Heart right ventricle (tissue), 16 donors: ENCODE measurements around the gene SLIRP. TPM values are rescaled to one million over a fixed set of nuclear protein-coding genes. Genes with fewer than 3 reads are reported as not detected.

Experiments
- ATAC-seq, 8 donors: fragments of 200-7000 bp; cut with Tn5 transposase; one replicate each; pipeline ENCODE4 v1.9.1; 2020; ENCODE audit warnings: mild to moderate bottlenecking in 8 of 8, moderate library complexity in 8 of 8, moderate number of reproducible peaks in 1 of 8
- DNase-seq, 2 donors: peaks; one replicate each; pipeline ENCODE4 v3.0.0-alpha.2; 2020
- H3K27ac ChIP-seq, 10 donors: fragments of 200-600 bp; sonication (generic) in 2 of 10; one replicate each; pipeline versions ENCODE4 v1.5.0 to v1.8.0; 2020 to 2022; ENCODE audit warnings: mild to moderate bottlenecking in 3 of 10
- H3K27me3 ChIP-seq, 7 donors: fragments of 200-600 bp; one replicate each; pipeline ENCODE4 v1.8.0; 2021 to 2022; ENCODE audit warnings: mild to moderate bottlenecking in 2 of 7
- H3K36me3 ChIP-seq, 9 donors: fragments of 200-600 bp; sonication (generic) in 1 of 9; one replicate each; pipeline versions ENCODE4 v1.5.0 to v1.8.0; 2020 to 2022; ENCODE audit warnings: mild to moderate bottlenecking in 2 of 9
- H3K4me1 ChIP-seq, 9 donors: fragments of 200-600 bp; sonication (generic) in 1 of 9; one replicate each; pipeline versions ENCODE4 v1.5.0 to v1.8.0; 2020 to 2022; ENCODE audit warnings: mild to moderate bottlenecking in 4 of 9
- H3K4me3 ChIP-seq, 10 donors: fragments of 200-600 bp; sonication (generic) in 2 of 10; one replicate each; pipeline versions ENCODE4 v1.5.0 to v1.8.0; 2020 to 2022; ENCODE audit warnings: mild to moderate bottlenecking in 7 of 10, moderate library complexity in 2 of 10
- H3K9me3 ChIP-seq, 11 donors: fragments of 200-600 bp in 10 of 11; sonication (generic) in 2 of 11; one replicate each; pipeline versions ENCODE4 v1.5.0 to v1.8.0; 2013 to 2022; ENCODE audit warnings: mild to moderate bottlenecking in 2 of 11, control low read depth in 1 of 11, moderate library complexity in 1 of 11
- WGBS, 2 donors: extraction: QIAGEN DNeasy Blood & Tissue Kit; methylation state at CpG; one replicate each; pipeline ENCODE4 v1.1.7; 2013; ENCODE audit warnings: inconsistent platforms in 1 of 2; 5-methylcytosine and 5-hydroxymethylcytosine counted together
- intact Hi-C, 10 donors: fragments of 100-400 bp; cut with DNase I; formaldehyde crosslinking; loops; one replicate each; pipeline versions ENCODE4 v1.11.1 to v1.14.2; 2022
- polyA plus RNA-seq, 2 donors: library from polyadenylated mRNA; stranded (reverse); fragments of 200-250 nt; gene quantifications; one replicate each; pipeline ENCODE4 v1.2.3, GENCODE V29; 2013
- total RNA-seq, 10 donors: library from RNA; stranded (reverse); fragmentation: NEBNext Ultra II Directional in 3 of 10; extraction: Animal tissue kit (Norgen Biotek cat#: 25700) in 3 of 10; gene quantifications; one replicate each; pipeline versions ENCODE4 v1.2.1 to v1.2.4, GENCODE V29; 2021 to 2023
- TF ChIP-seq, protein P1 (sequence below), 9 donors: fragments of 200-600 bp; sonication (generic) in 2 of 9; IDR thresholded peaks; one replicate each; pipeline versions ENCODE4 v1.5.0 to v1.8.0; 2021 to 2022; ENCODE audit warnings: antibody characterized with exemption in 9 of 9, mild to moderate bottlenecking in 5 of 9, moderate library complexity in 1 of 9
- donor health status: Arrhythmogenic right ventricular cardiomyopathy.
- donor health status: ischemic (EF 13 %, LVEDD 7.1; RV severe dilation, severe dysfunction).
- donor health status: healthy with polysubstance abuse.
- donor health status: DM: no; HTN: yes; CAD: no.
- donor health status: DM: no; HTN: no; CAD: no.
- donor health status: ischemic (EF 25% LVEDD 6.9; RV normal size, moderate dysfunction).
- donor health status: ischemic (EF 25% LVEDD 5.7; RV mildly dilated, moderate dysfunction).
- donor health status: healthy.
- donor health status: DM: yes; HTN: yes; CAD: no.
- donor health status: Ischemic cardiomyopathy.
- donor health status: ischemic (EF 35%, LVEDD 5.7; RV mildly dilated, moderate dysfunction).
- donor health status: nonischemic (EF 11% LVEDD 7.7; RV severe dilation, severe dysfunction).
- donor health status: DM: yes; HTN: yes; CAD: no.
- donor health status: PGD.
- donor health status: ischemic (EF 29% LVEDD 5.4; RV normal size, mild dysfunction).
- donor health status: nonischemic (EF 23%, LVEDD 6.1; RV moderate dilation, normal function).

SLIRP gene
- total and polyA plus RNA-seq, 12 donors: 132 to 1,352 (median 165) TPM

DNA sequence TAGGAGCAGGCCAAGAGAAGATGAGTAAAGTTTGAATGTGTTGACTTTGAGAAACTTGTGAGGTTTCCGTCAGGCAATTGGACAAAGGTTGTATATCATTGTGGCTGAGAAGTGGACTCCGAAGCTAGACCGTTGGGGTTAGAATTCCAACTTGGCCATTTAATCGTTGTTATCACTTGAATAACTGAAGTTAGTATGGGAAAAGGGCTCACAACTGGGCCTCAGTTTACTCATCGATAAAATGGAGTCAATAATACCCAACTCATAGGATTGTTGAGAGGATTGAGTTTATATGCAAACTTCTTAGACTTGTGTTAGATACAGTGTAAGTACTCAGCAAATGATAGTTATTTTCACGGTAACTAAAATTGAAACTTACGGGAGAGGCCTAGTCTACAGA, 846 bp downstream of the SLIRP start:
- Histone ChIP-seq H3K27ac (peak overlapping the region in 3 of 10 donors; percentile 62 to 86 (median 74)), H3K4me3 (peak overlapping the region; percentile 70 to 99 (median 92)), H3K36me3 (peaks cover 0 to 59% (median 17%) of the 10 kb centered on the region in 9 donors), H3K4me1 (peaks cover 3 to 41% (median 30%) of the 10 kb centered on the region in 9 donors), H3K9me3 (no peaks in the 10 kb centered on the region), H3K27me3 (no peaks in the 10 kb centered on the region)
- WGBS, 2 donors: 13 to 20% methylated on average over 7 of the region's 7 CpGs
- intact Hi-C loops: loop anchor here in 7 of 10 donors (2.0 to 10.0 kb wide), 6 partner anchors 51 to 254 kb away; partner anchors contain the start of genes AHSA1 (in 5 of the 7), VIPAS39 (in 5 of the 7) and SNW1 (in 1 of the 7)
- no peak for DNase-seq
- no peak for ATAC-seq
- TF ChIP-seq, protein P1, sequence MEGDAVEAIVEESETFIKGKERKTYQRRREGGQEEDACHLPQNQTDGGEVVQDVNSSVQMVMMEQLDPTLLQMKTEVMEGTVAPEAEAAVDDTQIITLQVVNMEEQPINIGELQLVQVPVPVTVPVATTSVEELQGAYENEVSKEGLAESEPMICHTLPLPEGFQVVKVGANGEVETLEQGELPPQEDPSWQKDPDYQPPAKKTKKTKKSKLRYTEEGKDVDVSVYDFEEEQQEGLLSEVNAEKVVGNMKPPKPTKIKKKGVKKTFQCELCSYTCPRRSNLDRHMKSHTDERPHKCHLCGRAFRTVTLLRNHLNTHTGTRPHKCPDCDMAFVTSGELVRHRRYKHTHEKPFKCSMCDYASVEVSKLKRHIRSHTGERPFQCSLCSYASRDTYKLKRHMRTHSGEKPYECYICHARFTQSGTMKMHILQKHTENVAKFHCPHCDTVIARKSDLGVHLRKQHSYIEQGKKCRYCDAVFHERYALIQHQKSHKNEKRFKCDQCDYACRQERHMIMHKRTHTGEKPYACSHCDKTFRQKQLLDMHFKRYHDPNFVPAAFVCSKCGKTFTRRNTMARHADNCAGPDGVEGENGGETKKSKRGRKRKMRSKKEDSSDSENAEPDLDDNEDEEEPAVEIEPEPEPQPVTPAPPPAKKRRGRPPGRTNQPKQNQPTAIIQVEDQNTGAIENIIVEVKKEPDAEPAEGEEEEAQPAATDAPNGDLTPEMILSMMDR (IDR thresholded peaks at IDR 0.05): no peak

DNA sequence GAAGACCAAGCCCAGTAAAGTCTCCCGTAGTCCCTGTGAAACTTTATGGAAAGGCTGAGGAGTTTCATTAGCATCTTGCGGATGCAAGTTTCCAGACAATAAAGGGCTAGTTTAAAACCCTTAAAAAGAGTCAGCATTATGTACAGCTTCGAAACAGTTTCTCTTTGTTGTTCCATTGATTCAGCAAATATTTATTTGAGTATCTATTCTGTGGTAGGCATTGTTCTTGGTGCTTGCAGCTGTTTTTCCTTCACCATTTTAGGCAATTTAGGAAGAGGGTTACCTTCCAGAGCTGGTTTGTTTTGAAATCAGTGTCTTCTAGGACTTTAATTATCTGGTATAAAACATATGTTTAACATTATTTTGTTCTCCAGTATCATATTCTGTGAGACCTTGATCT, 1.5 kb downstream of the SLIRP start:
- Histone ChIP-seq H3K36me3 (peaks cover 0 to 59% (median 13%) of the 10 kb centered on the region in 9 donors), H3K27ac (no peak overlapping the region), H3K9me3 (no peaks in the 10 kb centered on the region), H3K4me1 (peaks cover 3 to 41% (median 30%) of the 10 kb centered on the region in 9 donors), H3K4me3 (peak overlapping the region in 4 of 10 donors; percentile 70 to 92 (median 88)), H3K27me3 (no peaks in the 10 kb centered on the region)
- WGBS, 2 donors: 76 to 83% methylated on average over 3 of the region's 3 CpGs
- intact Hi-C loops: loop anchor here in 7 of 10 donors (2.0 to 10.0 kb wide), 6 partner anchors 51 to 255 kb away; partner anchors contain the start of genes AHSA1 (in 5 of the 7), VIPAS39 (in 5 of the 7) and SNW1 (in 1 of the 7)
- no peak for DNase-seq
- no peak for ATAC-seq
- TF ChIP-seq, protein P1 (IDR thresholded peaks at IDR 0.05): no peak

DNA sequence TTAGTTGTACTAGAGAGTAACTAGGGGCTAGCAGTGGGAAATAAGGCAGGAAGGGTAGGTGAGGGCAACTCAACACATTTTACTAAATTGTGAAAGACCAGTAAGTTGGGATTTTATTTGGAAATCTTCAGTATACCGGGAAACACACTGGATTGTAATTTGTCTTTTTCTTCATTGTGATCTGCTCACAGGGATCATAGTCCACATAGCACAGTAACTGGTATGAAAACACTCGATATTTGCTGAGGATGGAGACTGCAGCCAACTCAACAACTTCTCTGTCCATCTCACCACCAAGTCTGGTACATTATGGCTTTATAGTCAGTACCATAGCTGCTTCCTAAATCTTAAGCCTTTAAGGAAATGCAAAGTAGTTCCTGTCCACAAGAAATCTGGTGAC, 2.5 kb downstream of the SLIRP start:
- peaks cover 3 to 41% (median 30%) of the 10 kb centered on the region in 9 donors for H3K4me1 ChIP-seq
- no peak overlapping the region for H3K4me3 ChIP-seq
- no peak for DNase-seq
- TF ChIP-seq, protein P1 (IDR thresholded peaks at IDR 0.05): no peak
- no peak for ATAC-seq
- H3K27ac ChIP-seq: no peak overlapping the region
- 80 to 91% methylated on average over 2 of the region's 2 CpGs for WGBS, 2 donors
- peaks cover 0 to 59% (median 21%) of the 10 kb centered on the region in 9 donors for H3K36me3 ChIP-seq
- no peaks in the 10 kb centered on the region for H3K9me3 ChIP-seq
- H3K27me3 ChIP-seq: no peaks in the 10 kb centered on the region
- intact Hi-C loops: no loop called here

DNA sequence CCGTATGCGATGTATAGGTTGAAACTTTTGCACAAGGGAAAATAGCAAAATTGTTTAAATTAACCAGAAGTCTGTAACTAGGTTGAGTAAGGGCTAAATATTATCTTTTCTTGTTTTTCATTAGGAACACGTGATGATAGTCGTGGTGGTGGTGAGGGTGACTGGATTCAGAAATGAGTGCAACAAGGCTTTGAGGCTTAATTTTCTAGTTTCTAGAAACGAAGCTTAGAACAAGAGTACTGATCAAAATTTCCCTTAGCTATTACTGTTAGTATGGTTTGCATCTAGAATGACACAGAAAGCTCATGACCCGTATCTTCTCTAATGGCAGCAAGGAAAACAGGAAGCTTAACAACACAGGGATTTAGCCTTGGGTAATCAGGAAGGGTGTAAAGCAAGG, 7.0 kb downstream of the SLIRP start:
- DNase-seq: no peak
- ATAC-seq: no peak
- no peak overlapping the region for H3K4me3 ChIP-seq
- H3K9me3 ChIP-seq: no peaks in the 10 kb centered on the region
- WGBS, 2 donors: 92 to 94% methylated on average over 6 of the region's 6 CpGs
- no peaks in the 10 kb centered on the region for H3K27me3 ChIP-seq
- TF ChIP-seq, protein P1 (IDR thresholded peaks at IDR 0.05): no peak
- intact Hi-C loops: no loop called here
- peaks cover 0 to 100% (median 51%) of the 10 kb centered on the region in 9 donors for H3K36me3 ChIP-seq
- peaks cover 0 to 6% (median 2%) of the 10 kb centered on the region in 9 donors for H3K4me1 ChIP-seq
- H3K27ac ChIP-seq: no peak overlapping the region
